PFSK-1 (cell line): ENCODE results near the gene ZNF490.

ENCODE experiments used
- FOXP2 ChIP-seq: optimal IDR thresholded peaks from 2 replicates; pipeline ENCODE3; 2011; ENCODE audit warnings: borderline replicate concordance, control low read depth, inconsistent platforms; ENCODE audit not compliant: insufficient read depth; ENCODE audit errors: extremely low read length, extremely low read depth
- POLR2AphosphoS5 ChIP-seq: IDR thresholded peaks from 2 replicates; pipeline ENCODE4 v1.6.1; 2012; ENCODE audit warnings: low read depth, mild to moderate bottlenecking, control low read depth, low read length, moderate library complexity
- SIN3A ChIP-seq: IDR thresholded peaks from 2 replicates; pipeline ENCODE4 v1.6.1; 2012; ENCODE audit warnings: mild to moderate bottlenecking, low read length, moderate library complexity, borderline replicate concordance; ENCODE audit not compliant: insufficient read depth
- TAF1 ChIP-seq: IDR thresholded peaks from 2 replicates; pipeline ENCODE4 v1.6.1; 2012; ENCODE audit warnings: low read length, control low read depth, borderline replicate concordance; ENCODE audit not compliant: insufficient read depth
- TF ChIP-seq, protein P1 (sequence below), 2 experiments: IDR thresholded peaks; 2 replicates each; pipeline versions ENCODE4 v1.6.1 to v1.8.0; 2011 to 2012; ENCODE audit warnings: low read depth in 2 of 2, low read length in 2 of 2, control low read depth in 1 of 2, inconsistent platforms in 1 of 2, mild to moderate bottlenecking in 1 of 2, moderate library complexity in 1 of 2; ENCODE audit not compliant: insufficient read depth in 1 of 2

The ZNF490 gene

DNA sequence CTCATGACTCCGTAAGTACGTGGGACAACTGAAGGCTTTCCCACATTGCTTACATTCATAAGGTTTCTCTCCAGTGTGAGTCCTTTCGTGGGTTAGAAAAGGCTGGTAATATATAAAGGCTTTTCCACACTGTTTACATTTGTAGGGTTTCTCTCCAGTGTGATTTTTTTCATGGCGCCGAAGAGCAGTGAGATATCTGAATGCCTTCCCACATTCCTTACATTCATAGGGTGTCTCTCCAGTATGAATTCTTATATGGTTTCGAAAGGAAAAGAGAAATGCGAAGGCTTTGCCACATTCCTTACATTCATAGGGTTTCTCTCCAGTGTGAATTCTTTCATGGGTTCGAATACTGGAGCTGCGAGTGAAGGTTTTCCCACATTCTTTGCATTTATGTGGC lies 29.5 kb downstream of the ZNF490 start:
- TF ChIP-seq, protein P1, sequence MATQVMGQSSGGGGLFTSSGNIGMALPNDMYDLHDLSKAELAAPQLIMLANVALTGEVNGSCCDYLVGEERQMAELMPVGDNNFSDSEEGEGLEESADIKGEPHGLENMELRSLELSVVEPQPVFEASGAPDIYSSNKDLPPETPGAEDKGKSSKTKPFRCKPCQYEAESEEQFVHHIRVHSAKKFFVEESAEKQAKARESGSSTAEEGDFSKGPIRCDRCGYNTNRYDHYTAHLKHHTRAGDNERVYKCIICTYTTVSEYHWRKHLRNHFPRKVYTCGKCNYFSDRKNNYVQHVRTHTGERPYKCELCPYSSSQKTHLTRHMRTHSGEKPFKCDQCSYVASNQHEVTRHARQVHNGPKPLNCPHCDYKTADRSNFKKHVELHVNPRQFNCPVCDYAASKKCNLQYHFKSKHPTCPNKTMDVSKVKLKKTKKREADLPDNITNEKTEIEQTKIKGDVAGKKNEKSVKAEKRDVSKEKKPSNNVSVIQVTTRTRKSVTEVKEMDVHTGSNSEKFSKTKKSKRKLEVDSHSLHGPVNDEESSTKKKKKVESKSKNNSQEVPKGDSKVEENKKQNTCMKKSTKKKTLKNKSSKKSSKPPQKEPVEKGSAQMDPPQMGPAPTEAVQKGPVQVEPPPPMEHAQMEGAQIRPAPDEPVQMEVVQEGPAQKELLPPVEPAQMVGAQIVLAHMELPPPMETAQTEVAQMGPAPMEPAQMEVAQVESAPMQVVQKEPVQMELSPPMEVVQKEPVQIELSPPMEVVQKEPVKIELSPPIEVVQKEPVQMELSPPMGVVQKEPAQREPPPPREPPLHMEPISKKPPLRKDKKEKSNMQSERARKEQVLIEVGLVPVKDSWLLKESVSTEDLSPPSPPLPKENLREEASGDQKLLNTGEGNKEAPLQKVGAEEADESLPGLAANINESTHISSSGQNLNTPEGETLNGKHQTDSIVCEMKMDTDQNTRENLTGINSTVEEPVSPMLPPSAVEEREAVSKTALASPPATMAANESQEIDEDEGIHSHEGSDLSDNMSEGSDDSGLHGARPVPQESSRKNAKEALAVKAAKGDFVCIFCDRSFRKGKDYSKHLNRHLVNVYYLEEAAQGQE (IDR thresholded peaks at IDR 0.05; ENCODE audit: insufficient read depth in 1 of 2, low read depth in 2 of 2, low read length in 2 of 2), result no peak
- TF ChIP-seq SIN3A (no peak), FOXP2 (no peak), TAF1 (no peak), POLR2AphosphoS5 (no peak)

DNA sequence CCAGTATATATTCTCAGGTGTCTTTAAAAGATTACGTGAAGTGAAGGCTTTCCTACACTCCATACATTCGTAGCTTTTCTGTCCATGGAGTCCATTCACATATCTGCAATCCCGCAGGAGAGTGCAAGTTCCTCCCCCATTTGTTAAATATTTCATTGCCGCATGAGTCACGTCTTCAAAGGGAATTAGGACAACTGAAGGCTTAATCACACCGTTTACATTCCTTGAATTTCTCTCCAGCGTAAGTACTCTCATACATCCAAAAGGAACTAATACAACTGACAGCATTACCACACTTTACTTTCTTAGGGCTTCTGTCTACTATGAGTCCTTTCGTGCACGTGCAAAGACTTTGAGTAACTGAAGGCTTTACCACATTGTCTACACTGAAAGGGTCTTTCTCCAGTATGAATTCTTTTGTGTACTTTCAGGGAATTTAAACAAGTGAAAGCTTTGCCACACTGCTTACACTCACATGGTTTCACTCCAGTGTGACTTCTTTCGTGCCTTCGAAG lies 30.4 kb downstream of the ZNF490 start:
- TF ChIP-seq TAF1 (no peak), FOXP2 (no peak), POLR2AphosphoS5 (no peak), SIN3A (no peak)
- TF ChIP-seq, protein P1 (IDR thresholded peaks at IDR 0.05; ENCODE audit: insufficient read depth in 1 of 2, low read depth in 2 of 2, low read length in 2 of 2), result no peak

DNA sequence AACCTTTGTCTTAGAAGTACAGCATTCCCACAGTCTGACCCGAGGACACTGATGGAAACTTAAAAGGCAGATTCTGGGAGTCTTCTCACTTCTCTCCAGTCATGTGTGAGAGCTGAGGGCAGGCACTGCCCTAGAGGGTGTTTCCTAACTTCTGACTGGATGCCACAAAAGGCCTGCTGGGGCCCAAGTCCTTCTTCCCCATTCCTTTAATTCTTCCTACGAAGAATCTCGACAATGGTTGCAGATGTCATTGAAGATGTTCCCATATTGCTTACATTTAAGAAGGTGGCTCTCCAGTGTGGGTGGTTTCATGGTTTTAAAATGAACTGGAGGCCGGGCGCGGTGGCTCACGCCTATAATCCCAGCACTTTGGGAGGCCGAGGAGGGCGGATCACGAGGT lies 32.0 kb downstream of the ZNF490 start:
- TF ChIP-seq POLR2AphosphoS5 (no peak), TAF1 (no peak), FOXP2 (no peak), SIN3A (no peak)
- TF ChIP-seq, protein P1 (IDR thresholded peaks at IDR 0.05; ENCODE audit: insufficient read depth in 1 of 2, low read depth in 2 of 2, low read length in 2 of 2), result no peak

DNA sequence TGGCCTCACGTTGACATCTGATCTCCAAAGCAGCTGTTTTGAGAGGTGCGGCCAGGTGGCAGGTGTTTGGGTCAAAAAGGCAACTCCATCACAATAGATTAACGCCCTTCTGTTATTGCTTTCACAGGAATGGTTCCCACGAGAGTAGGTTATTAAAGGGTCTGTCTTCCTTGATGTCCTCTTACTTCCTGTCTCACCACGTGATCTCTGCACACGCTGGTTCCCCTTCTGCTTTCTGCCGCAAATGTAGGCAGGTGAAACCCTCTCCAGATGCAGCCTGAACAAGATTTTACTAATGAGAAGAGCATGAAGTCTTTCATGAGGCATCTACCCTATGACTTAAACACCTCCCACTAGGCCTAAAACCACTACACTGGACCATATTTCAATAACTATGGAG lies 36.6 kb downstream of the ZNF490 start:
- TF ChIP-seq TAF1, result no peak
- TF ChIP-seq, protein P1 (IDR thresholded peaks at IDR 0.05; ENCODE audit: insufficient read depth in 1 of 2, low read depth in 2 of 2, low read length in 2 of 2), result no peak
- no peak for TF ChIP-seq FOXP2
- no peak for TF ChIP-seq SIN3A
- no peak for TF ChIP-seq POLR2AphosphoS5

DNA sequence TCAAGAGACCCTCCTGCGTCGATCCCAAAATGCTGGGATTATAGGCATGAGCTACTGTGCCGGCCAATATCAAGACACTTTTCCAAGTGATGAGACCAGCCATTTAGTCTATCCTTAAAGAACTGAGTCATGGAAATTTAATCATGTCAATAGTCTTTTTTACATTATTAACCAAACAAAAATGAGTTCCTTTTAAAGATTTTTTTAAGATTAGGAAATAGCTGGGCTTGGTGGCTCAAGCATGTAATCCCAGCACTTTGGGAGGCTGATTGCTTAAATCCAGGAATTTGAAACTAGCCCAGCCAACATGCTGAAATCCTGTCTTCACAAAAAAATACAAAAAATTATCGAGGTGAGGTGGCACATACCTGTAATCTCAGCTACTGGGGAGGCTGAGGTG lies 42.7 kb downstream of the ZNF490 start:
- TF ChIP-seq, protein P1 (IDR thresholded peaks at IDR 0.05; ENCODE audit: insufficient read depth in 1 of 2, low read depth in 2 of 2, low read length in 2 of 2), result no peak
- TF ChIP-seq POLR2AphosphoS5 (no peak), SIN3A (no peak), FOXP2 (no peak), TAF1 (no peak)
